NT2/D1 (cell line): ENCODE results near the gene TMEM175.

ENCODE experiments used
- SUZ12 ChIP-seq: IDR thresholded peaks from 2 replicates; pipeline ENCODE4 v1.6.1; 2011; ENCODE audit not compliant: insufficient read length, insufficient read depth; ENCODE audit errors: extremely low read depth
- YY1 ChIP-seq: IDR thresholded peaks from 2 replicates; pipeline ENCODE4 v1.6.1; 2011; ENCODE audit not compliant: insufficient read length, insufficient read depth

GRCh38 chr4:898869-899555 is 33.2 kb upstream of the TMEM175 start:
- TF ChIP-seq YY1, result no peak
- no peak for TF ChIP-seq SUZ12
